OCI-LY1 (cell line): ENCODE measurements around the gene NOD1.

Source experiments
- H2AFZ ChIP-seq: fragments of 200-600 bp; sonication (generic), shearing (Covaris generic); 2 replicates; pipeline ENCODE4 v1.6.0; 2014; ENCODE audit warnings: antibody characterized with exemption, mild to moderate bottlenecking, low read length
- H3F3A ChIP-seq: fragments of 200-600 bp; sonication (generic), shearing (Covaris generic); 2 replicates; pipeline ENCODE4 v1.6.0; 2014; ENCODE audit warnings: mild to moderate bottlenecking, antibody characterized with exemption, low read length, moderate library complexity; ENCODE audit not compliant: insufficient read depth
- H3K27ac ChIP-seq: fragments of 200-600 bp; sonication (generic); 2 replicates; pipeline ENCODE4 v1.5.1; 2014; ENCODE audit warnings: low read length, mixed run types, mild to moderate bottlenecking, low read depth; ENCODE audit not compliant: poor library complexity, severe bottlenecking
- H3K27me3 ChIP-seq: fragments of 200-600 bp; sonication (generic); 2 replicates; pipeline ENCODE4 v1.6.0; 2014; ENCODE audit warnings: antibody characterized with exemption, mild to moderate bottlenecking, low read length, moderate library complexity; ENCODE audit not compliant: insufficient read depth
- H3K36me3 ChIP-seq: fragments of 200-600 bp; sonication (generic); 2 replicates; pipeline ENCODE4 v1.6.1; 2014; ENCODE audit warnings: mild to moderate bottlenecking, antibody characterized with exemption, low read length, moderate library complexity, mixed read lengths; ENCODE audit not compliant: insufficient read depth
- H3K4me1 ChIP-seq: fragments of 200-600 bp; sonication (generic); 2 replicates; pipeline ENCODE4 v1.5.1; 2014; ENCODE audit warnings: mild to moderate bottlenecking, low read length, moderate library complexity; ENCODE audit not compliant: insufficient read depth, severe bottlenecking
- H3K4me2 ChIP-seq: fragments of 200-600 bp; sonication (generic), shearing (Covaris generic); 2 replicates; pipeline ENCODE4 v1.6.1; 2014; ENCODE audit warnings: low read length
- H3K4me3 ChIP-seq: fragments of 200-600 bp; sonication (generic); 2 replicates; pipeline ENCODE4 v1.5.1; 2014; ENCODE audit warnings: low read length, low read depth, mild to moderate bottlenecking, mixed read lengths; ENCODE audit not compliant: poor library complexity, severe bottlenecking
- H3K79me2 ChIP-seq: fragments of 200-600 bp; shearing (Covaris generic); 2 replicates; pipeline ENCODE4 v1.6.1; 2016; ENCODE audit warnings: mixed run types, low read length, mixed read lengths; ENCODE audit not compliant: insufficient read depth
- H3K9ac ChIP-seq: fragments of 200-600 bp; sonication (generic), shearing (Covaris generic); 2 replicates; pipeline ENCODE4 v1.6.1; 2014; ENCODE audit warnings: mild to moderate bottlenecking, low read length, mixed read lengths
- H3K9me2 ChIP-seq: fragments of 200-600 bp; sonication (generic), shearing (Covaris generic); 2 replicates; pipeline ENCODE4 v1.6.1; 2014; ENCODE audit warnings: low read depth, mild to moderate bottlenecking, low read length, mixed read lengths
- H3K9me3 ChIP-seq: fragments of 200-600 bp; shearing (Covaris generic); 2 replicates; pipeline ENCODE4 v1.6.1; 2014; ENCODE audit warnings: low read length, mixed read lengths
- H4K20me1 ChIP-seq: fragments of 200-600 bp; sonication (generic), shearing (Covaris generic); 2 replicates; pipeline ENCODE4 v1.6.0; 2016; ENCODE audit warnings: mild to moderate bottlenecking, low read length; ENCODE audit not compliant: insufficient read depth
- EZH2 ChIP-seq: fragments of 200-600 bp; sonication (generic), shearing (Covaris generic); IDR thresholded peaks from 2 replicates; pipeline ENCODE4 v1.8.0; 2017; ENCODE audit warnings: borderline replicate concordance, mixed run types, mild to moderate bottlenecking, antibody characterized with exemption, low read length, moderate library complexity, mixed read lengths
- TF ChIP-seq, protein P1 (sequence below): fragments of 200-600 bp; sonication (generic), shearing (Covaris generic); IDR thresholded peaks from 2 replicates; pipeline ENCODE4 v1.5.1; 2017; ENCODE audit warnings: mild to moderate bottlenecking, antibody characterized with exemption, low read length, moderate library complexity, mixed read lengths

The NOD1 gene

DNA sequence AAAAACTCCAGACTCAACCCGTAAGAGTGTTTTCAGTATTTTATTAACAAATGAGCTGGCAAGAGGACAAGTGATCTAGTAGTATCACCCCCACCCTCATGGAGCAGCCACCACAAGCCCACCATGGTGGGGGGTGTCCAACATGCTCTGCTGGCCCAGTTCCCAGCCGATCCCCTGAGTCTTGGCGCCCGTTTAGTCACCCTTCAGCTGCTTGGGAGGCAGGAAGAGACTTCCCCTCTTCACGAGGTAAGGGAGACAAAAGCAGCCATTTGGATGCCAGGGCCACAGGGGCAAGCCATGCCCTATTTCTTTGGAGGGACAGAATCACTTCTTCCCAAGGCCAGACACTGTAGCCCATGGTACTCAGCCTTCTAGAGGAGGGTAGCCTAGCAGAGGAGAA, 54.1 kb downstream of the NOD1 start:
- H2AFZ ChIP-seq: no peak overlapping the region
- no peak overlapping the region for H3K4me2 ChIP-seq
- no peaks in the 10 kb centered on the region for H3K79me2 ChIP-seq
- H3K9ac ChIP-seq: no peak overlapping the region
- no peaks in the 10 kb centered on the region for H3K9me2 ChIP-seq
- no peak overlapping the region for H3K27ac ChIP-seq
- H3K36me3 ChIP-seq: no peaks in the 10 kb centered on the region
- no peaks in the 10 kb centered on the region for H3F3A ChIP-seq
- no peak overlapping the region for H3K4me3 ChIP-seq
- H3K27me3 ChIP-seq: no peaks in the 10 kb centered on the region
- H3K9me3 ChIP-seq: no peaks in the 10 kb centered on the region; the same call in 1 of the 2 replicates
- peaks cover 9% of the 10 kb centered on the region for H3K4me1 ChIP-seq
- TF ChIP-seq EZH2: no peak
- TF ChIP-seq, protein P1, sequence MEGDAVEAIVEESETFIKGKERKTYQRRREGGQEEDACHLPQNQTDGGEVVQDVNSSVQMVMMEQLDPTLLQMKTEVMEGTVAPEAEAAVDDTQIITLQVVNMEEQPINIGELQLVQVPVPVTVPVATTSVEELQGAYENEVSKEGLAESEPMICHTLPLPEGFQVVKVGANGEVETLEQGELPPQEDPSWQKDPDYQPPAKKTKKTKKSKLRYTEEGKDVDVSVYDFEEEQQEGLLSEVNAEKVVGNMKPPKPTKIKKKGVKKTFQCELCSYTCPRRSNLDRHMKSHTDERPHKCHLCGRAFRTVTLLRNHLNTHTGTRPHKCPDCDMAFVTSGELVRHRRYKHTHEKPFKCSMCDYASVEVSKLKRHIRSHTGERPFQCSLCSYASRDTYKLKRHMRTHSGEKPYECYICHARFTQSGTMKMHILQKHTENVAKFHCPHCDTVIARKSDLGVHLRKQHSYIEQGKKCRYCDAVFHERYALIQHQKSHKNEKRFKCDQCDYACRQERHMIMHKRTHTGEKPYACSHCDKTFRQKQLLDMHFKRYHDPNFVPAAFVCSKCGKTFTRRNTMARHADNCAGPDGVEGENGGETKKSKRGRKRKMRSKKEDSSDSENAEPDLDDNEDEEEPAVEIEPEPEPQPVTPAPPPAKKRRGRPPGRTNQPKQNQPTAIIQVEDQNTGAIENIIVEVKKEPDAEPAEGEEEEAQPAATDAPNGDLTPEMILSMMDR: no peak
- H4K20me1 ChIP-seq: no peaks in the 10 kb centered on the region

DNA sequence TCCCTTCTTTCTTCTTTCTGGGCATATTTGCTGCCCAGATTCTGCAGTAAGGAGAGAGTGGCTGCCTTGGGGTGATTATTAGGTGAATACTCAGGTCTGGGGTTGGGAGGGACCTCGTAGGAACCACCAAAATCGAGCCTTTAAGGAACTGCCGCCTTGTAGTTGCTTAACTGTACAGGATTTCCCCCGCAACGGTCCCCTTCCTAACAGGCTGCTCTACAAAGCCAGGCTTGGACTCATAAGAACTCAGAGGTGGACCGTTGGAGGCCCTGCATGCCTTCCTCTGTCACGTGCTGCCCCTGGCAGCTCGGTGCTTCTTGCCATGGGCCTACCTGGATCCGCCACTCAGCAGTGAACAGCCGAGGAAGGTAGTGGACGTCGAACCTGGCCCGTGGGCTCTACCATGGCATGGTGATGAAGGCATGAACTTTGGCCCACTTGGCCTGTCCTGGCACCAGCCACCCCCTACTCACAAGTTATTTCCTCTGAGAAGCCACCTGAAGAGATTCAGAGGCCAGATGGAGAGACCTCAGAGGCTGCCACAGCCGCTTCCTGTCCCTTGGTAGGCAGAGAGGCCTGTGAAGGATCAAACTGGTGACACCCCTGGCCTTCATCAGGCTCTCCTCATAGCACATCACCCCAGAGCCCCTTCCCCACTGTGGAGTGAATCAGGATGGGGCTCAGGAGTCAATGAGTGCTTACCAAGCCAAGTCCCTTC, 54.6 kb downstream of the NOD1 start:
- no peaks in the 10 kb centered on the region for H3F3A ChIP-seq
- H4K20me1 ChIP-seq: no peaks in the 10 kb centered on the region
- no peaks in the 10 kb centered on the region for H3K9me2 ChIP-seq
- no peak overlapping the region for H3K9ac ChIP-seq
- no peaks in the 10 kb centered on the region for H3K79me2 ChIP-seq
- H2AFZ ChIP-seq: no peak overlapping the region
- no peak overlapping the region for H3K27ac ChIP-seq
- no peak overlapping the region for H3K4me2 ChIP-seq
- no peak for TF ChIP-seq EZH2
- TF ChIP-seq, protein P1: no peak
- no peaks in the 10 kb centered on the region; the same call in 1 of the 2 replicates for H3K9me3 ChIP-seq
- H3K36me3 ChIP-seq: no peaks in the 10 kb centered on the region
- H3K4me1 ChIP-seq: peaks cover 5% of the 10 kb centered on the region
- no peak overlapping the region for H3K4me3 ChIP-seq
- no peaks in the 10 kb centered on the region for H3K27me3 ChIP-seq

DNA sequence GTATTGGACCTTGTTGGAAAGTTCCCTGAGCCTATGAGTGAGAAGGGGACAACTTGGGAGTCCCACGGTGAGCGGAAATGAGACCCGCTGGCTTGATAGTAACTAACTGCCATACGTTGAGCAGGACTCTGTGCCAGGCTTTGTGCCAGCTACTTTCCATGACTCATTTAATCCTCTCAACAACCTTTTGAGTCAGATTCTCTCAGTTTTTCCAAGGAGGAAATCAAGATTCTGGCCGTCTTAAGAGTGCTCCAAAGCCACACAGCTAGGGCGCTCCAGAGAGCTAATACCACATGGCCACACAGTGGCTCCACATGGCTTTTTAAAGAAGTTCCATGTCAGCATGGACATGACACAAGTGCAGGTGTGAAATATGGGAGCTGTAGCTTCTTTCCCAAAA, 55.7 kb downstream of the NOD1 start:
- H3K9ac ChIP-seq: no peak overlapping the region

More for the DNA sequence above, 55.7 kb downstream of the NOD1 start:
- Histone ChIP-seq H3K9me3 (no peaks in the 10 kb centered on the region; the same call in 1 of the 2 replicates), H3K4me3 (no peak overlapping the region), H2AFZ (no peak overlapping the region), H3K9me2 (no peaks in the 10 kb centered on the region), H3K27ac (no peak overlapping the region), H4K20me1 (no peaks in the 10 kb centered on the region), H3K4me1 (no peaks in the 10 kb centered on the region), H3K79me2 (no peaks in the 10 kb centered on the region), H3K27me3 (no peaks in the 10 kb centered on the region), H3K4me2 (no peak overlapping the region), H3K36me3 (no peaks in the 10 kb centered on the region), H3F3A (no peaks in the 10 kb centered on the region)
- TF ChIP-seq, protein P1: no peak
- no peak for TF ChIP-seq EZH2
